HEK293T (cell line): Measurements from ENCODE around the gene CHST1.

Experiments used
- ARNT ChIP-seq: fragments of 450-650 bp; IDR thresholded peaks from 2 replicates; pipeline ENCODE4 v1.6.1; 2017; ENCODE audit warnings: mild to moderate bottlenecking
- BHLHE40 ChIP-seq: fragments of 450-650 bp; IDR thresholded peaks from 2 replicates; pipeline ENCODE4 v1.6.1; 2016; ENCODE audit warnings: mild to moderate bottlenecking, moderate library complexity, borderline replicate concordance
- CTBP1 ChIP-seq: fragments of 450-650 bp; IDR thresholded peaks from 2 replicates; pipeline ENCODE4 v1.6.1; 2016; ENCODE audit warnings: borderline replicate concordance
- ELF4 ChIP-seq: fragments of 450-650 bp; IDR thresholded peaks from 2 replicates; pipeline ENCODE4 v1.6.1; 2017; ENCODE audit warnings: antibody characterized with exemption
- FOXA1 ChIP-seq: fragments of 450-650 bp; IDR thresholded peaks from 2 replicates; pipeline ENCODE4 v1.6.1; 2016; ENCODE audit warnings: mild to moderate bottlenecking
- FOXK2 ChIP-seq: fragments of 450-650 bp; IDR thresholded peaks from 2 replicates; pipeline ENCODE4 v1.6.1; 2016; ENCODE audit warnings: mild to moderate bottlenecking
- FOXM1 ChIP-seq: fragments of 450-650 bp; IDR thresholded peaks from 2 replicates; pipeline ENCODE4 v1.6.1; 2017; ENCODE audit warnings: mild to moderate bottlenecking, borderline replicate concordance
- L3MBTL2 ChIP-seq: fragments of 450-650 bp; conservative IDR thresholded peaks from 2 replicates; pipeline ENCODE4 v1.6.1; 2016; ENCODE audit warnings: mild to moderate bottlenecking
- NFRKB ChIP-seq: fragments of 450-650 bp; IDR thresholded peaks from 2 replicates; pipeline ENCODE4 v1.6.1; 2016; ENCODE audit warnings: mild to moderate bottlenecking, moderate library complexity
- PKNOX1 ChIP-seq: fragments of 450-650 bp; IDR thresholded peaks from 2 replicates; pipeline ENCODE4 v1.6.1; 2016
- SP1 ChIP-seq: fragments of 450-650 bp; IDR thresholded peaks from 2 replicates; pipeline ENCODE4 v1.6.1; 2017
- SUZ12 ChIP-seq: fragments of 450-650 bp; IDR thresholded peaks from 2 replicates; pipeline ENCODE4 v1.6.1; 2016; ENCODE audit warnings: mild to moderate bottlenecking
- TARDBP ChIP-seq: fragments of 450-650 bp; IDR thresholded peaks from 2 replicates; pipeline ENCODE4 v1.6.1; 2016
- ZNF384 ChIP-seq: fragments of 450-650 bp; IDR thresholded peaks from 2 replicates; pipeline ENCODE4 v1.6.1; 2016

GRCh38 chr11:45658292-45658991, 7.0 kb downstream of the CHST1 start:
- TF ChIP-seq L3MBTL2 = no peak
- no peak for TF ChIP-seq FOXA1
- no peak for TF ChIP-seq SUZ12
- TF ChIP-seq ELF4 = no peak
- no peak for TF ChIP-seq ZNF384
- TF ChIP-seq BHLHE40 = no peak
- no peak for TF ChIP-seq PKNOX1
- TF ChIP-seq CTBP1 = no peak
- TF ChIP-seq NFRKB = no peak
- TF ChIP-seq FOXK2 = no peak
- TF ChIP-seq FOXM1 = no peak
- TF ChIP-seq TARDBP = no peak
- TF ChIP-seq SP1 = no peak
- no peak for TF ChIP-seq ARNT
